ENCODE data around the gene SCUBE3.

SCUBE3 gene

GRCh38 chr6:35194390-35194789 is 19.4 kb upstream of the SCUBE3 start:
- Histone ChIP-seq H3K4me1 (ENCODE audit: control insufficient read depth, insufficient read depth, low read length, poor library complexity, severe bottlenecking) (peaks cover 9% of the 10 kb centered on the region), H3K27ac (ENCODE audit: low read depth, low read length, severe bottlenecking) (no peak overlapping the region), H3K9me3 (ENCODE audit: control insufficient read depth, low read length) (no peaks in the 10 kb centered on the region), H3K4me3 (ENCODE audit: extremely low read depth, insufficient read depth, low read length, poor library complexity, severe bottlenecking) (no peak overlapping the region), H3K36me3 (ENCODE audit: control insufficient read depth, insufficient read depth, low read length) (no peaks in the 10 kb centered on the region)
- WGBS, 2 experiments (ENCODE audit: insufficient coverage in 2 of 2), result 83 to 85% methylated on average over 4 to 5 of the region's 5 CpGs

GRCh38 chr6:35195120-35195780 is 18.5 kb upstream of the SCUBE3 start:
- H3K27ac ChIP-seq (ENCODE audit: low read depth, low read length, severe bottlenecking), result no peak overlapping the region
- no peaks in the 10 kb centered on the region for H3K36me3 ChIP-seq (ENCODE audit: control insufficient read depth, insufficient read depth, low read length)
- H3K4me3 ChIP-seq (ENCODE audit: extremely low read depth, insufficient read depth, low read length, poor library complexity, severe bottlenecking), result no peak overlapping the region
- no peaks in the 10 kb centered on the region for H3K9me3 ChIP-seq (ENCODE audit: control insufficient read depth, low read length)
- WGBS, 2 experiments (ENCODE audit: insufficient coverage in 2 of 2), result 91 to 94% methylated on average over 1 of the region's 3 CpGs
- peaks cover 9% of the 10 kb centered on the region for H3K4me1 ChIP-seq (ENCODE audit: control insufficient read depth, insufficient read depth, low read length, poor library complexity, severe bottlenecking)

- 86 to 96% methylated on average over 3 to 5 of the region's 5 CpGs for WGBS, 2 experiments (ENCODE audit: insufficient coverage in 2 of 2)
- no peaks in the 10 kb centered on the region for H3K9me3 ChIP-seq (ENCODE audit: control insufficient read depth, low read length)
Observed at GRCh38 chr6:35197196-35197595, 16.6 kb upstream of the SCUBE3 start.

GRCh38 chr6:35199866-35200265 is 13.9 kb upstream of the SCUBE3 start:
- Histone ChIP-seq H3K36me3 (ENCODE audit: control insufficient read depth, insufficient read depth, low read length) (no peaks in the 10 kb centered on the region), H3K4me3 (ENCODE audit: extremely low read depth, insufficient read depth, low read length, poor library complexity, severe bottlenecking) (no peak overlapping the region), H3K4me1 (ENCODE audit: control insufficient read depth, insufficient read depth, low read length, poor library complexity, severe bottlenecking) (no peaks in the 10 kb centered on the region), H3K9me3 (ENCODE audit: control insufficient read depth, low read length) (no peaks in the 10 kb centered on the region), H3K27ac (ENCODE audit: low read depth, low read length, severe bottlenecking) (no peak overlapping the region)
- 95 to 100% methylated on average over 2 of the region's 2 CpGs for WGBS, 2 experiments (ENCODE audit: insufficient coverage in 2 of 2)

More at GRCh38 chr6:35197196-35197595, 16.6 kb upstream of the SCUBE3 start:
- Histone ChIP-seq H3K27ac (ENCODE audit: low read depth, low read length, severe bottlenecking) (no peak overlapping the region), H3K4me3 (ENCODE audit: extremely low read depth, insufficient read depth, low read length, poor library complexity, severe bottlenecking) (no peak overlapping the region), H3K4me1 (ENCODE audit: control insufficient read depth, insufficient read depth, low read length, poor library complexity, severe bottlenecking) (peaks cover 8% of the 10 kb centered on the region), H3K36me3 (ENCODE audit: control insufficient read depth, insufficient read depth, low read length) (no peaks in the 10 kb centered on the region)

- no peak overlapping the region for H3K27ac ChIP-seq (ENCODE audit: low read depth, low read length, severe bottlenecking)
- no peaks in the 10 kb centered on the region for H3K4me1 ChIP-seq (ENCODE audit: control insufficient read depth, insufficient read depth, low read length, poor library complexity, severe bottlenecking)
- H3K36me3 ChIP-seq (ENCODE audit: control insufficient read depth, insufficient read depth, low read length), result no peaks in the 10 kb centered on the region
- no peak overlapping the region for H3K4me3 ChIP-seq (ENCODE audit: extremely low read depth, insufficient read depth, low read length, poor library complexity, severe bottlenecking)
- WGBS, 2 experiments (ENCODE audit: insufficient coverage in 2 of 2), result 80 to 84% methylated on average over 5 to 6 of the region's 6 CpGs
- no peaks in the 10 kb centered on the region for H3K9me3 ChIP-seq (ENCODE audit: control insufficient read depth, low read length)
Observed at GRCh38 chr6:35202066-35202546, 11.7 kb upstream of the SCUBE3 start.

- WGBS, 2 experiments (ENCODE audit: insufficient coverage in 2 of 2), result 88 to 98% methylated on average over 7 of the region's 7 CpGs
- no peaks in the 10 kb centered on the region for H3K9me3 ChIP-seq (ENCODE audit: control insufficient read depth, low read length)
- H3K4me1 ChIP-seq (ENCODE audit: control insufficient read depth, insufficient read depth, low read length, poor library complexity, severe bottlenecking), result no peaks in the 10 kb centered on the region
- no peaks in the 10 kb centered on the region for H3K36me3 ChIP-seq (ENCODE audit: control insufficient read depth, insufficient read depth, low read length)
- H3K27ac ChIP-seq (ENCODE audit: low read depth, low read length, severe bottlenecking), result no peak overlapping the region
- no peak overlapping the region for H3K4me3 ChIP-seq (ENCODE audit: extremely low read depth, insufficient read depth, low read length, poor library complexity, severe bottlenecking)
Observed at GRCh38 chr6:35203152-35203670, 10.5 kb upstream of the SCUBE3 start.

- Histone ChIP-seq H3K36me3 (ENCODE audit: control insufficient read depth, insufficient read depth, low read length) (no peaks in the 10 kb centered on the region), H3K4me1 (ENCODE audit: control insufficient read depth, insufficient read depth, low read length, poor library complexity, severe bottlenecking) (no peaks in the 10 kb centered on the region), H3K27ac (ENCODE audit: low read depth, low read length, severe bottlenecking) (no peak overlapping the region), H3K9me3 (ENCODE audit: control insufficient read depth, low read length) (no peaks in the 10 kb centered on the region), H3K4me3 (ENCODE audit: extremely low read depth, insufficient read depth, low read length, poor library complexity, severe bottlenecking) (no peak overlapping the region)
- 82 to 100% methylated on average over 2 of the region's 2 CpGs for WGBS, 2 experiments (ENCODE audit: insufficient coverage in 2 of 2)
Observed at GRCh38 chr6:35203680-35204079, 10.1 kb upstream of the SCUBE3 start.

GRCh38 chr6:35206346-35206745 is 7.4 kb upstream of the SCUBE3 start:
- H3K27ac ChIP-seq (ENCODE audit: low read depth, low read length, severe bottlenecking), result no peak overlapping the region
- H3K4me3 ChIP-seq (ENCODE audit: extremely low read depth, insufficient read depth, low read length, poor library complexity, severe bottlenecking), result no peak overlapping the region
- H3K36me3 ChIP-seq (ENCODE audit: control insufficient read depth, insufficient read depth, low read length), result no peaks in the 10 kb centered on the region
- WGBS, 2 experiments (ENCODE audit: insufficient coverage in 2 of 2), result no CpG with 5 or more reads among the region's 1 CpG
- no peaks in the 10 kb centered on the region for H3K4me1 ChIP-seq (ENCODE audit: control insufficient read depth, insufficient read depth, low read length, poor library complexity, severe bottlenecking)
- no peaks in the 10 kb centered on the region for H3K9me3 ChIP-seq (ENCODE audit: control insufficient read depth, low read length)

GRCh38 chr6:35208419-35208818 is 5.3 kb upstream of the SCUBE3 start:
- H3K9me3 ChIP-seq (ENCODE audit: control insufficient read depth, low read length), result no peaks in the 10 kb centered on the region
- WGBS, 2 experiments (ENCODE audit: insufficient coverage in 2 of 2), result 57 to 64% methylated on average over 4 of the region's 4 CpGs
- no peak overlapping the region for H3K27ac ChIP-seq (ENCODE audit: low read depth, low read length, severe bottlenecking)
- H3K36me3 ChIP-seq (ENCODE audit: control insufficient read depth, insufficient read depth, low read length), result no peaks in the 10 kb centered on the region
- H3K4me1 ChIP-seq (ENCODE audit: control insufficient read depth, insufficient read depth, low read length, poor library complexity, severe bottlenecking), result no peaks in the 10 kb centered on the region
- H3K4me3 ChIP-seq (ENCODE audit: extremely low read depth, insufficient read depth, low read length, poor library complexity, severe bottlenecking), result no peak overlapping the region

- Histone ChIP-seq H3K4me1 (ENCODE audit: control insufficient read depth, insufficient read depth, low read length, poor library complexity, severe bottlenecking) (no peaks in the 10 kb centered on the region), H3K4me3 (ENCODE audit: extremely low read depth, insufficient read depth, low read length, poor library complexity, severe bottlenecking) (no peak overlapping the region), H3K27ac (ENCODE audit: low read depth, low read length, severe bottlenecking) (no peak overlapping the region), H3K9me3 (ENCODE audit: control insufficient read depth, low read length) (no peaks in the 10 kb centered on the region), H3K36me3 (ENCODE audit: control insufficient read depth, insufficient read depth, low read length) (no peaks in the 10 kb centered on the region)
- 88 to 90% methylated on average over 1 of the region's 1 CpG for whole genome bisulfite sequencing, 2 experiments (ENCODE audit: insufficient coverage in 2 of 2)
Observed at GRCh38 chr6:35209081-35209480, 4.7 kb upstream of the SCUBE3 start.

- H3K9me3 ChIP-seq (ENCODE audit: control insufficient read depth, low read length), result no peaks in the 10 kb centered on the region
- no peaks in the 10 kb centered on the region for H3K4me1 ChIP-seq (ENCODE audit: control insufficient read depth, insufficient read depth, low read length, poor library complexity, severe bottlenecking)
- WGBS, 2 experiments (ENCODE audit: insufficient coverage in 2 of 2), result 92 to 100% methylated on average over 2 of the region's 2 CpGs
- H3K36me3 ChIP-seq (ENCODE audit: control insufficient read depth, insufficient read depth, low read length), result no peaks in the 10 kb centered on the region
- H3K4me3 ChIP-seq (ENCODE audit: extremely low read depth, insufficient read depth, low read length, poor library complexity, severe bottlenecking), result no peak overlapping the region
- H3K27ac ChIP-seq (ENCODE audit: low read depth, low read length, severe bottlenecking), result no peak overlapping the region
Observed at GRCh38 chr6:35209622-35210247, 4.0 kb upstream of the SCUBE3 start.

Data from mesodermal cell (in vitro differentiated cells).